Spleen (tissue), 7 donors: ENCODE results near the gene PIMREG.

Experiments used
- POLR2A ChIP-seq, 3 donors: fragments of 450-650 bp; IDR thresholded peaks; one replicate each; pipeline ENCODE4 v1.5.1; 2017; ENCODE audit warnings: antibody characterized with exemption in 3 of 3, mild to moderate bottlenecking in 1 of 3
- TF ChIP-seq, protein P1 (sequence below), 11 experiments: fragments of 200-600 bp in 7 of 11; fragments of 450-650 bp in 4 of 11; sonication (generic) in 4 of 11; IDR thresholded peaks in 8 of 11; conservative IDR thresholded peaks in 3 of 11; 1 replicate in 7 of 11; 2 replicates in 4 of 11; pipeline versions ENCODE4 v1.4.0 to v1.8.0; 2016 to 2021; ENCODE audit warnings: antibody characterized with exemption in 11 of 11, inconsistent platforms in 4 of 11, mild to moderate bottlenecking in 1 of 11
- donor health status: DM: no; HTN: no; CAD: no; lungs with moderate emphysema.
- donor health status: DM: no; HTN: no; CAD: no.
- donor health status: DM: no; HTN: no; CAD: no.

DNA sequence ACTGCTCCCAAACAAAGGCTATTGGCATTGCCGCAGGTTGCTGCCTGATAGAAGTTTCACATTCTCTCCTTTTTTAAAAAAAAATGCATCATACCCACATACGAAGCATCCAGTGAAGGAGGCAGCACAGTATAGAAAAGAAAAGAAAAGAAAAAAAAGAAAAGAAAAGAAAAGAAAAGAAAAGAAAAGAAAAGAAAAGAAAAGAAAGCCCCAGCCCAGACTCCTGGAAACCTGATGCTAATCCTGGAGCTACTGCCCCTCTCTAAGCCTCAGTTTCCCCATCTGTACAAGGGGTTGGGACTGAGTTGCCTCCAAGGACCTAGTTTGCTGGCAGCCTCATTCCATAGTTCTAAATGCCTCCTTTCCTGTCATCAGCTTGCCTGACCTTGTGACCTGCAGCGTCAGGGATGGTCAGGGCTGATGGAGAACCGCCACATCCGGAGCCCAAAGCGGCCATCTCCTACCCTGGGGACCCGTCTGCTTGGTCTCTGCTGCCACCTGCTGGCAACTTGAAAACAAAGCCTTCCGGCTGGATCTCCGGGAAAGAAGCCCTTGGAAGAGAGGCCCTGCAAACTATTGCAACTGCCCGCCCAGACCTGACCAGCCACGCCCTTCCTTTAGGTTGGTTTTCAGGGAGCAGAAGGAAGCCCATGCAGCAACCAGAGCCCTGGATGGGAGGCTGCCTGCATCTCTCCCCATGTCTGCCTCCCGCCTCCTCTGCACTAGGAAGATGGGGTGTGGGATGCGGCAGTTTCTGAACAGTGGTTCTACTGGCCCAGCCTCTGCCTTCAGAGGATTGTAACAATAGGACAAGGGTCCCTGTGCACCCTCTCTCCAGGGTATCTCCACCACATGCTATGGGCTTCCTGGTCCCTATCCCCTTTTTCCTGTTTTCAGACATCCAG lies 22.3 kb upstream of the PIMREG start:
- TF ChIP-seq, protein P1, sequence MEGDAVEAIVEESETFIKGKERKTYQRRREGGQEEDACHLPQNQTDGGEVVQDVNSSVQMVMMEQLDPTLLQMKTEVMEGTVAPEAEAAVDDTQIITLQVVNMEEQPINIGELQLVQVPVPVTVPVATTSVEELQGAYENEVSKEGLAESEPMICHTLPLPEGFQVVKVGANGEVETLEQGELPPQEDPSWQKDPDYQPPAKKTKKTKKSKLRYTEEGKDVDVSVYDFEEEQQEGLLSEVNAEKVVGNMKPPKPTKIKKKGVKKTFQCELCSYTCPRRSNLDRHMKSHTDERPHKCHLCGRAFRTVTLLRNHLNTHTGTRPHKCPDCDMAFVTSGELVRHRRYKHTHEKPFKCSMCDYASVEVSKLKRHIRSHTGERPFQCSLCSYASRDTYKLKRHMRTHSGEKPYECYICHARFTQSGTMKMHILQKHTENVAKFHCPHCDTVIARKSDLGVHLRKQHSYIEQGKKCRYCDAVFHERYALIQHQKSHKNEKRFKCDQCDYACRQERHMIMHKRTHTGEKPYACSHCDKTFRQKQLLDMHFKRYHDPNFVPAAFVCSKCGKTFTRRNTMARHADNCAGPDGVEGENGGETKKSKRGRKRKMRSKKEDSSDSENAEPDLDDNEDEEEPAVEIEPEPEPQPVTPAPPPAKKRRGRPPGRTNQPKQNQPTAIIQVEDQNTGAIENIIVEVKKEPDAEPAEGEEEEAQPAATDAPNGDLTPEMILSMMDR (IDR thresholded peaks at IDR 0.05 in 8 of 11, conservative IDR thresholded peaks at IDR 0.05 in 3 of 11): peak; percentile 59 to 89 (median 81)
- TF ChIP-seq POLR2A (IDR thresholded peaks at IDR 0.05): no peak
